ENCODE measurements around the gene MAK. TPM values are rescaled to one million over a fixed set of nuclear protein-coding genes. Genes with fewer than 3 reads are reported as not detected.

The MAK gene
- total and polyA plus RNA-seq, 2 of the 13 experiments (the other 11 are each of a cell fraction or from before 2014, with no cell fraction given), result 0.04 TPM; not detected in 1

DNA sequence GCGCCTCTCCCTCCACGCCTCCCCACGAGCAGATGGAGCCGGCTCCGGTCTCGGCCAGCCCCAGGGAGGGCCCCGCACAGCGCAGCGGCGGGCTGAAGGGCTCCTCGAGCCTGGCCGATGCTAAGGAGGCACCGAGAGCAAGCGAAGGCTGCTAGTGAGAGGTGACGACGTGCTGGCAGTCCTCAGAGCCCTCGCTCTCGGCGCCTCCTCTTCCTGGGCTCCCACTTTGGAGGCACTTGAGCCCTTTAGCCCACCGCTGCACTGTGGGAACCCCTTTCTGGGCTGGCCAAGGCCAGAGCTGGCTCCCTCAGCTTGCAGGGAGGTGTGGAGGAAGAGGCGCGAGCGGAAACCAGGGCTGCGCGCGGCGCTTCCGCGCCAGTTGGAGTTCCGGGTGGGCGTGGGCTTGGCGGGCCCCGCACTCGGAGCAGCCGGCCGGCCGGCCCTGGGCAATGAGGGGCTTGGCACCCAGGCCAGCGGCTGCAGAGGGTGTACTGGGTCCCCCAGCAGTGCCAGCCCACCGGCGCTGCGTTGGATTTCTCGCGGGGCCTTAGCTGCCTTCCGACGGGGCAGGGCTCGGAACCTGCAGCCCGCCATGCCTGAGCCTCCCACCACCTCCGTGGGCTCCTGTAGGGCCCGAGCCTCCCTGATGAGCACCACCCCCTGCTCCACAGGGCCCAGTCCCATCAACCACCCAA, 117.9 kb downstream of the MAK start (continued):
- 0 out of 2 replicates have a peak, but pooled peaks have one; percentile 52 for TF ChIP-seq ZNF589 (CRISPR knock-in tag; conservative IDR thresholded peaks at IDR 0.05)
- TF ChIP-seq, protein P1, sequence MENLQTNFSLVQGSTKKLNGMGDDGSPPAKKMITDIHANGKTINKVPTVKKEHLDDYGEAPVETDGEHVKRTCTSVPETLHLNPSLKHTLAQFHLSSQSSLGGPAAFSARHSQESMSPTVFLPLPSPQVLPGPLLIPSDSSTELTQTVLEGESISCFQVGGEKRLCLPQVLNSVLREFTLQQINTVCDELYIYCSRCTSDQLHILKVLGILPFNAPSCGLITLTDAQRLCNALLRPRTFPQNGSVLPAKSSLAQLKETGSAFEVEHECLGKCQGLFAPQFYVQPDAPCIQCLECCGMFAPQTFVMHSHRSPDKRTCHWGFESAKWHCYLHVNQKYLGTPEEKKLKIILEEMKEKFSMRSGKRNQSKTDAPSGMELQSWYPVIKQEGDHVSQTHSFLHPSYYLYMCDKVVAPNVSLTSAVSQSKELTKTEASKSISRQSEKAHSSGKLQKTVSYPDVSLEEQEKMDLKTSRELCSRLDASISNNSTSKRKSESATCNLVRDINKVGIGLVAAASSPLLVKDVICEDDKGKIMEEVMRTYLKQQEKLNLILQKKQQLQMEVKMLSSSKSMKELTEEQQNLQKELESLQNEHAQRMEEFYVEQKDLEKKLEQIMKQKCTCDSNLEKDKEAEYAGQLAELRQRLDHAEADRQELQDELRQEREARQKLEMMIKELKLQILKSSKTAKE (CRISPR knock-in tag; IDR thresholded peaks at IDR 0.05; ENCODE audit: borderline replicate concordance), result peak; percentile 9; the same call in 1 of the 2 replicates
- TF ChIP-seq, protein P2, sequence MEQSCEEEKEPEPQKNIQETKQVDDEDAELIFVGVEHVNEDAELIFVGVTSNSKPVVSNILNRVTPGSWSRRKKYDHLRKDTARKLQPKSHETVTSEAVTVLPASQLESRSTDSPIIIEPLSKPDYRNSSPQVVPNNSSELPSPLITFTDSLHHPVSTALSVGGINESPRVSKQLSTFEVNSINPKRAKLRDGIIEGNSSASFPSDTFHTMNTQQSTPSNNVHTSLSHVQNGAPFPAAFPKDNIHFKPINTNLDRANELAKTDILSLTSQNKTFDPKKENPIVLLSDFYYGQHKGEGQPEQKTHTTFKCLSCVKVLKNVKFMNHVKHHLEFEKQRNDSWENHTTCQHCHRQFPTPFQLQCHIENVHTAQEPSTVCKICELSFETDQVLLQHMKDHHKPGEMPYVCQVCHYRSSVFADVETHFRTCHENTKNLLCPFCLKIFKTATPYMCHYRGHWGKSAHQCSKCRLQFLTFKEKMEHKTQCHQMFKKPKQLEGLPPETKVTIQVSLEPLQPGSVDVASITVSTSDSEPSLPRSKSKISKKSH (CRISPR knock-in tag; IDR thresholded peaks at IDR 0.05; ENCODE audit: borderline replicate concordance), result peak; percentile 41; the same call in 1 of the 2 replicates
- TF ChIP-seq YY1 (IDR thresholded peaks at IDR 0.05; ENCODE audit: insufficient read depth, insufficient replicate concordance, low read depth, low read length), result peak; percentile 30
- TF ChIP-seq CENPX (CRISPR knock-in tag; IDR thresholded peaks at IDR 0.05), result no peak
- TF ChIP-seq, protein P3, sequence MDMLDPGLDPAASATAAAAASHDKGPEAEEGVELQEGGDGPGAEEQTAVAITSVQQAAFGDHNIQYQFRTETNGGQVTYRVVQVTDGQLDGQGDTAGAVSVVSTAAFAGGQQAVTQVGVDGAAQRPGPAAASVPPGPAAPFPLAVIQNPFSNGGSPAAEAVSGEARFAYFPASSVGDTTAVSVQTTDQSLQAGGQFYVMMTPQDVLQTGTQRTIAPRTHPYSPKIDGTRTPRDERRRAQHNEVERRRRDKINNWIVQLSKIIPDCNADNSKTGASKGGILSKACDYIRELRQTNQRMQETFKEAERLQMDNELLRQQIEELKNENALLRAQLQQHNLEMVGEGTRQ (IDR thresholded peaks at IDR 0.05; ENCODE audit: low read depth, low read length), result no peak
- TF ChIP-seq, protein P3 (CRISPR knock-in tag; IDR thresholded peaks at IDR 0.05; ENCODE audit: borderline replicate concordance), result no peak
- peak; percentile 77 for TF ChIP-seq KDM5B (CRISPR knock-in tag; IDR thresholded peaks at IDR 0.05; ENCODE audit: borderline replicate concordance)
- 0 out of 2 replicates have a peak, but pooled peaks have one; percentile 7 for TF ChIP-seq NFE2L1 (CRISPR knock-in tag; IDR thresholded peaks at IDR 0.05; ENCODE audit: borderline replicate concordance)
- TF ChIP-seq, protein P4, sequence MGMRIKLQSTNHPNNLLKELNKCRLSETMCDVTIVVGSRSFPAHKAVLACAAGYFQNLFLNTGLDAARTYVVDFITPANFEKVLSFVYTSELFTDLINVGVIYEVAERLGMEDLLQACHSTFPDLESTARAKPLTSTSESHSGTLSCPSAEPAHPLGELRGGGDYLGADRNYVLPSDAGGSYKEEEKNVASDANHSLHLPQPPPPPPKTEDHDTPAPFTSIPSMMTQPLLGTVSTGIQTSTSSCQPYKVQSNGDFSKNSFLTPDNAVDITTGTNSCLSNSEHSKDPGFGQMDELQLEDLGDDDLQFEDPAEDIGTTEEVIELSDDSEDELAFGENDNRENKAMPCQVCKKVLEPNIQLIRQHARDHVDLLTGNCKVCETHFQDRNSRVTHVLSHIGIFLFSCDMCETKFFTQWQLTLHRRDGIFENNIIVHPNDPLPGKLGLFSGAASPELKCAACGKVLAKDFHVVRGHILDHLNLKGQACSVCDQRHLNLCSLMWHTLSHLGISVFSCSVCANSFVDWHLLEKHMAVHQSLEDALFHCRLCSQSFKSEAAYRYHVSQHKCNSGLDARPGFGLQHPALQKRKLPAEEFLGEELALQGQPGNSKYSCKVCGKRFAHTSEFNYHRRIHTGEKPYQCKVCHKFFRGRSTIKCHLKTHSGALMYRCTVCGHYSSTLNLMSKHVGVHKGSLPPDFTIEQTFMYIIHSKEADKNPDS (CRISPR knock-in tag; IDR thresholded peaks at IDR 0.05), result no peak; the same call in 1 of the 2 replicates
- TF ChIP-seq ZIK1 (CRISPR knock-in tag; IDR thresholded peaks at IDR 0.05; ENCODE audit: borderline replicate concordance, low read depth), result peak; percentile 65; the same call in 1 of the 2 replicates
- no peak for TF ChIP-seq REXO4 (CRISPR knock-in tag; IDR thresholded peaks at IDR 0.05; ENCODE audit: borderline replicate concordance)
- TF ChIP-seq RBFOX2 (IDR thresholded peaks at IDR 0.05; ENCODE audit: low read depth, low read length), result peak; percentile 88
- peak; percentile 79 for TF ChIP-seq ZNF709 (CRISPR knock-in tag; IDR thresholded peaks at IDR 0.05)
- peak; percentile 70; the same call in 1 of the 2 replicates for TF ChIP-seq DMAP1 (CRISPR knock-in tag; IDR thresholded peaks at IDR 0.05)
- TF ChIP-seq, protein P5, sequence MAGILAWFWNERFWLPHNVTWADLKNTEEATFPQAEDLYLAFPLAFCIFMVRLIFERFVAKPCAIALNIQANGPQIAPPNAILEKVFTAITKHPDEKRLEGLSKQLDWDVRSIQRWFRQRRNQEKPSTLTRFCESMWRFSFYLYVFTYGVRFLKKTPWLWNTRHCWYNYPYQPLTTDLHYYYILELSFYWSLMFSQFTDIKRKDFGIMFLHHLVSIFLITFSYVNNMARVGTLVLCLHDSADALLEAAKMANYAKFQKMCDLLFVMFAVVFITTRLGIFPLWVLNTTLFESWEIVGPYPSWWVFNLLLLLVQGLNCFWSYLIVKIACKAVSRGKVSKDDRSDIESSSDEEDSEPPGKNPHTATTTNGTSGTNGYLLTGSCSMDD (CRISPR knock-in tag; IDR thresholded peaks at IDR 0.05), result peak; percentile 87
- TF ChIP-seq ZFP82 (CRISPR knock-in tag; IDR thresholded peaks at IDR 0.05; ENCODE audit: borderline replicate concordance), result peak; percentile 83; the same call in 1 of the 2 replicates
- TF ChIP-seq ZC3H13 (CRISPR knock-in tag; IDR thresholded peaks at IDR 0.05), result peak; percentile 69
- peak; percentile 69; the same call in 1 of the 2 replicates for TF ChIP-seq ZNF724P (CRISPR knock-in tag; IDR thresholded peaks at IDR 0.05; ENCODE audit: borderline replicate concordance)
